HuH-7 (cell line): ENCODE measurements around the gene EAPP.
"Not testable (repeated sequence)": the region's sequence is repeated elsewhere in the genome, so short reads cannot be mapped to it uniquely, and the experiment has no call there.

ENCODE experiments used
- DNase-seq: peaks from one replicate; pipeline ENCODE4 v3.0.0; 2011; ENCODE audit warnings: low spot score

EAPP gene

GRCh38 chr14:34538096-34538495, 1.4 kb downstream of the EAPP start:
- not testable (repeated sequence) for DNase-seq

GRCh38 chr14:34537677-34538009, 1.9 kb downstream of the EAPP start:
- DNase-seq = no peak

- DNase-seq = no peak
Observed at GRCh38 chr14:34536951-34537676, 2.4 kb downstream of the EAPP start.

- DNase-seq = no peak
Observed at GRCh38 chr14:34527591-34527990, 11.9 kb downstream of the EAPP start.

DNA sequence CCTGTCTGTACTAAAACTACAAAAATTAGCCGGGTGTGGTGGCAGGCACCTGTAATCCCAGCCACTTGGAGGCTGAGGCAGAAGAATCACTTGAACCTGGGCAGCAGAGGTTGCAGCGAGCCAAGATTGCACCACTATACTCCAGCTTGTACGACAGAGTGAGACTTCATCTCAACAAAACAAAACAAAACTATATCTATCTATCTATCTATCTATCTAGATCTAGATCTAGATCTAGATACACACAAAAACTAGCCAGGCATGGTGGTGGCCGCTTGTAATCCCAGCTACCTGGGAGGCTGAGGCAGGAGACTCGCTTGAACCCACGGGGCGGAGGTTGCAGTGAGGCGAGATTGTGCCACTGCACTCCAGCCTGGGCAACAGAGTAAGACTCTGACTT, 15.3 kb downstream of the EAPP start:
- DNase-seq = not testable (repeated sequence)

DNA sequence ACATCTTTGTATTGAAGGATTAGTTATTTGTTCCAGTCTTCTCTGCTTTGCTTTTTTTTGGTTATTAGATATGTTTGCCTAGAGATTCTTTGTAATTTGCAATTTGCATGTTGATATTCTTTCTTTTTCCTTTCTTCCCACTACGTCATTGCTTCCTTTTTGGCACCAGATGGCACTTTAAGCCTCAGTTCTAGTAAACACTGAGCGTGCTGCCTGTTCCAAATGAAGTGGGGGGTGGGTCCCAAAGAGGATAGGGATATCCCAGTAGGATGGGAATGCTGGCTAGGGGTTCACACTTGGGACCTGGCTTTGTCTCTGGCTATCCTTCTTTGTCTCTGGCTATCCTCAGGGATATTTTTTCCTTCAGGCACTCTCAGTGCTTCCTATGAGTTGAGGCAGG, 17.0 kb downstream of the EAPP start:
- no peak for DNase-seq

DNA sequence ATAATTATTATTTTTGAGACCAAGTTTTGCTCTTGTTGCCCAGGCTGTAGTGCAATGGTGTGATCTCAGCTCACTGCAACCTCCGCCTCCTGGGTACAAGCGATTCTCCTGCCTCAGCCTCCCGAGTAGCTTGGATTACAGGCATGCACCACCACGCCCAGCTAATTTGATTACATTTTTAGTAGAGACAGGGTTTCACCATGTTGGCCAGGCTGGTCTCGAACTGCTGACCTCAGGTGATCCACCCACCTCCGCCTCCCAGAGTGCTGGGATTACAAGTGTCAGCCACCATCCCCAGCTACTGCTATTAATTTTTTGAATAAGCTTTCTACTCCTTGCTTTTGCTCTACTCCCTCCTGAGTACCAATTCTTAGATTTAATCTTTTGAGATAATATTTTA, 18.4 kb downstream of the EAPP start:
- not testable (repeated sequence) for DNase-seq

DNA sequence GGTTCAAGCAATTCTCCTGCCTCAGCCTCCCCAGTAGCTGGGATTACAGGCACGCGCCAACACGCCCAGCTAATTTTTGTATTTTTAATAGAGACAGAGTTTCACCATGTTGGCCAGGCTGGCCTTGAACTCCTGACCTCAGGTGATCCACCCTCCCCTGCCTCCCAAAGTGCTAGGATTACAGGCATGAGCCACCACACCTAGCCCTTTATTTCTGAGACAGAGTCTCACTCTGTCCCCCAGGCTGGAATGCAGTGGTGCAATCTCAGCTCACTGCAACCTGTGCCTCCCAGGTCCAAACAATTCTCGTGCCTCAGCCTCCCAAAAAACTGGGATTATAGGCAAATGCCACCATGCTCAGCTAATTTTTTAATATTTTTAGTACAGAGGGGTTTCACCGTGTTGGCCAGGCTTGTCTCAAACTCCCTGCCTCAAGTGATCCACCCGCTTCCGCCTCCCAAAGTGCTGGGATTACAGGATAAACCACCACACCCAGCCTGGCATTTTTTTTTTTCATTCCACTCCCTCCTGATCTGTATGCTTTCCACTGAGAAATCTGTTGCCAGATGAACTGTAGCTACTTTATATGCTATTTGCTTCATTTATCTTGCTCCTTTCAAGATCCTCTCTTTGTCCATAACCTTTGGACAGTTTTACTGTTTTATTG, 19.1 kb downstream of the EAPP start:
- not testable (repeated sequence) for DNase-seq

- DNase-seq = no peak
Observed at GRCh38 chr14:34507884-34508283, 31.6 kb downstream of the EAPP start.

DNA sequence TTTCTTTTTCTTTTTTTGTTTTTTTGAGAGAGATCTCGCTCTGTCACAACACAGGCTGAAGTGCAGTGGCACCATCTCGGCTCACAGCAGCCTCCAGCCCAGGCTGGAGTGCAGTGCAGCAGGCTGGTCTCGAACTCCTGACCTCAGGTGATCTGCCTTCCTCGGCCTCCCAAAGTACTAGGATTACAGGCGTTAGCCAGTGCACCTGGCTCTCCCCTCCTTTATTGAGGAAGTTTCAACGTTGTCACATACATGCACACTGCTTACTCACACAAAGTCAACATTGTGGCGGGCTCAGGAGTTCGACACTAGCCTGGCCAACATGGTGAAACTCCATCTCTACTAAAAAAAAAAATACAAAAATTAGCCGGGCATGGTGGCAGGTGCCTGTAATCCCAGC, 32.0 kb downstream of the EAPP start:
- no peak for DNase-seq

- DNase-seq = not testable (repeated sequence)
Observed at GRCh38 chr14:34505124-34505491, 34.4 kb downstream of the EAPP start.

- not testable (repeated sequence) for DNase-seq
Observed at GRCh38 chr14:34504027-34504426, 35.5 kb downstream of the EAPP start.

- DNase-seq = no peak
Observed at GRCh38 chr14:34502545-34503225, 36.8 kb downstream of the EAPP start.

DNA sequence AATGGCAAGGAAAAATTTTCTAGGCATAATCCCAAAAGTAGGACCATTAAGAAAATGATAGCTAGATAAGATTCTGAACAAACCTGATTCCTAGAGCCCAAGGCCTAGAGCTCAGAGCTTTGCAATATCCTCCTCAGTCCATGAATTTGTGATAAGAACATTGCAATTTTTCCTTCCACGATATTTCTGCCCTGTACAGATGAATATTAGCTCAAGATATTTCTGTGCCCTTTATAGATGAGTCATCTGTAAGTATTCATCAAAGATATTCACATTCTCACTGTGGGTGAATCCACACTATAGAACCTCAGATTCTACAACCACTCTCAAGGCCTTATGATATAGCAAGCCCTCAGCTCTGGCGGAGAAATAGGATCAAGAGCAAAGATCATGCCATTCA, 37.5 kb downstream of the EAPP start:
- no peak for DNase-seq

DNA sequence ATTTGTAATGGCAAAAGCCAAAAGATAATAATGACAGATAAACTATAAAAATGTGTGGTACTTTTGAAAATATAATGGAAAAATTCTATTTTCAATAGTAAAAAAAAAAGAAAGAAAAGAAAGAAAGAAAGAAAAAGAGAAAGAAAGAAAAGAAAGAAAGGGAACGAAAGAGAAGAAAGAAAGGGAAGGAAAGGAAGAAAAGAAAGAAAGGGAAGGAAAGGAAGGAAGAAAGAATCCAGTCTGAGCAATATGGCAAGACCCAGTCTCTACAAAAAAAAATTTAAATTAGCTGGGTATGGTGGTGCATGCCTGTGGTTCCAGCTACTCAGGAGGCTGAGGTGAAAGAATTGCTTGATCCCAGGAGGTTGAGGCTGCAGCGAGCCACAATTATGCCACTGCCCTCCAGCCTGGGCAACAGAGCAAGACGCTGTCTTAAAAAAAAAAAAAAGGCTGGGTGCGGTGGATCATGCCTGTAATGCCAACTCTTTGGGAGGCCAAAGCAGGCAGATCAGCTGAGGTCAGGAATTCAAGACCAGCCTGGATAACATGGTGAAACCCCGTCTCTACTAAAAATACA, 38.4 kb downstream of the EAPP start:
- DNase-seq = no peak

- no peak for DNase-seq
Observed at GRCh38 chr14:34498684-34499412, 40.7 kb downstream of the EAPP start.

DNA sequence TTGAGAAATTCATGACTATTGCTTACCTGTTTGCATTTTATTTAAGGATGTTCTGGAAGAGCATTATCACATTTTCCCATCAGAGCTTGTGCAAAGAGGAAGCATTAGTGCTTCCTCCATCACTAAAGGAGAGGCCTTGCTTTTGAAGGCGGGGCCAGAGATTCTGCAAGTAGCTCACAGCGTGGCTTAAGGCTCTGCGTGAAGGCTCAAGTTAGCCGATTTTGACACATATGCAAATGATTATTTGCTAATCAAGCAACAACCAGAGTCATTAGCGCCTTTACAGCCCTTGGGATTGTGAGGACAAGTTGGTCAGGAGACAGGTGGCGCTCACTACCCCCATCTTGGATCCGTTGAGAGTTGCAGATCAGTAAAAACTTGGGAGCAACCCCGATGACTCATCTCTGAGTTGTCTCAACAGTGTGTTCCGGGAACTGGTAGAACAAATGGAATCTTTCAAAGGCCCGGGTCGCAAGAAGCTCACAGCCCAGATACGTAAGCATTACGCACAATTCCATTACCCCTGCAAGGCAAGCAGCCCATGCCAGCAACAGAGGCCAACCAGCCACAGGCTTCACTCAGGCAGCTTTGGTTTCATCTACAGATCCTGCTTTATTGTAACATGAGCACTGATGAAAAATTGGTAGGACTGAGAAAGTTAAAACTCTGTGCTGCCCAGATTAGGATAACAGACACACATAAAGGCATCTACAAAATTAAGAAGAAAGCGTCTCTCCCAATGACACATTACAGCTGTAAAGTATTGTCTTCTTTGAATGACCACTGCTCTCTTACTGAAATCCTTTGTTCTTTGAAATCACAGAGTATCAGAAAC, 42.6 kb downstream of the EAPP start:
- DNase-seq = peak; percentile 27

DNA sequence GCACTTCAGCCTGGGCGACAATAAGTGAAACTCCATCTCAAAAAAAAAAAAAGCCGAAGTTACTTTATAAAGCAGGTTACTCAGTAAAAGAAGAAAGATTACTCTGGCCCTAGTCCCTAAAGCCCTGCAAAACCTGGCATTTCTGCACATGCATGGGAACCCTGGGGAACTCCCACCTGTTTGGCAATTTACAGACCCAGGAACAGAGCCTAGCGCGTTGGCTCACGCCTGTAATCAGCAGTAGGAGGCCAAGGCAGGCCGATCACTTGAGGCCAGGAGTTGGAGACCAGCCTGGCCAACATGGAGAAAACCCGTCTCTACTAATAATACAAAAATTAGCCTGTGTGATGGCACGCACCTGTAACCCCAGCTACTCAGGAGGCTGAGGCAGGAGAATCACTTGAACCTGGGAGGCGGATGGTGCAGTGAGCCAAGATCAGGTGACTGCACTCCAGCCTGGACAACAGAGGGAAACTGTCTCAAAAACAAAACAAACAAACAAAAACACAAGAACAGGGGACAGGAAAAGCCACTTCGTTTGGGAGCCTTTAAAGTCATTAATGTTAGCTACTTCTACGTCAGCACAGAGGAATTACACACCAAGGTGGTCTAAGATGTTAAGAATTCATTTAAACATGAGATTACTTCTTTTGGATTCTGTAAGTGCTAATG, 43.4 kb downstream of the EAPP start:
- DNase-seq = no peak

DNA sequence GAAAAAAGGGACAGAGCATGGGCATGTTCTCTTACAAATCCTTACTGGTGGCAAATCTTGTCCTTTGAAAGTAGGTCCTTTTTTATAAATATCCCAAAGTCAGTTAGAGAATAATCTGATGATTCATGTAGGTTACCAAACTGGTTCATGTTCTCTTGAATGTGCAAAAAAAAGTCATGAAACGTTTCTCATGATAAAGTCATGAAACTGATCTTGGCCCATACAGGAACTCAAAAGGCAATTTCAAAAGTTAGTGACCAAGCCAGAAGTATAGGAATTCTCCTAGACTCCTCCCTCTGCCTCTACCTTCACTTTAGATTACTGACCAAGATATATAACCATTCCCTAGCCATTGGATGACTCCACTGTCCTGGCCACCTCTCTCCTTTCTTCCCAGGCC, 50.2 kb downstream of the EAPP start:
- DNase-seq = no peak

DNA sequence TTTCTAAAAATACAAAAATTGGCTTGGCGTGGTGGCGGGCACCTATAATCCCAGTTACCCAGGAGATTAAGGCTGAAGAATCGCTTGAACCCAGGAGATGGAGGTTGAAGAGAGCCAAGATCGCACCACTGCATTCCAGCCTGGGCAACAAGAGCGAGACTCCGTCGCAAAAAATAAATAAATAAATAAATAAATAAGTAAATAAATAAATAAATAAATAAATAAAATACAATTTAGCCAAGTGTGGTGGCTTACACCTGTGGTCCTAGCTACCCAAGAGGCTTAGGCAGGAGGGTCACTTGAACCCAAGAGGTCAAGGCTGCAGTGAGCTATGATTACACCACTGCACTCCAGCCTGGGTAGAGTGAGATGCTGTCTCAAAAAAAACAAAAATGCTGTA, 51.0 kb downstream of the EAPP start:
- no peak for DNase-seq

DNA sequence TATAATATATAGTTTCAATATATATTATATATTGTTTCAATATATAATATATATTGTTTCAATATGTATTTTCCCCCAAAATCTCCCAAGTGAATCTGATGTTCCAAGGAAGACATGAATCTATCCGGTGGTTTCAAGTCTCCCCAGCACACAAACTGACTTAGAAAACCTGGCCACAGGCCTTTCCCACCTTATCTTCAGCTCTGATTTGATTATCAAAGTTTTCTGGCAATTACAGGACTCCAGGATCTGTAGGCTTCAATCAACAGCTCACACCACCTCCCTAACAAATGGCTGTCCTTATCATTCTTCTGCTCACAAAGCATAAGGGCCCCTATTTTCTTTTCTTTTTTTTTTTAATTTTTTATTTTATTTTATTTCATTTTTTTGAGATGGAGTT, 54.8 kb downstream of the EAPP start:
- no peak for DNase-seq
